ENCODE data around the gene MCU.
A peak's percentile ranks its signal among the peaks of the same experiment; 100 is the strongest.

Gene MCU

DNA sequence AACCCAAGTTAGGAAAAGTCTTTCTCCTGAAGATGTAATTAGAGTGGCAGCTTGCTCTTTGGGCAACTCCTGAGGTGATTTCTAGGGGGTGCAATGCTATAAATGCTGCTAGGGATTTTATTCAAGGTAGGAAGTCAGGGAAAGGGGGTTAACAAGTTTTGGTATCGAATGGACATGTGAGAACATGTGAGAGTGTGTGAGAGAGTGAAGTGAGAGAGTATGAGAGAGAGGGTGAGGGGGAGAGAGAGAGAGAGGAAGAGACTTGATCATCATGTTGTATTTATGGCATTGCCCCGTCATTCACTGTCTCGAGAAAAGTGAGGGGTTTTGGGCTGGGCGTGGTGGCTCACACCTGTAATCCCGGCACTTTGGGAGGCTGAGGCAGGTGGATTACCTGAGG is 50.9 kb downstream of the MCU start:
- Mint-ChIP-seq H3K27me3 (ENCODE audit: low read depth) (no peaks in the 10 kb centered on the region), H3K27ac (no peak overlapping the region), H3K4me1 (peaks cover 47% of the 10 kb centered on the region), H3K4me3 (no peak overlapping the region), H3K36me3 (ENCODE audit: low read depth) (no peaks in the 10 kb centered on the region), H3K9me3 (no peaks in the 10 kb centered on the region)
- TF ChIP-seq CTCF (IDR thresholded peaks at IDR 0.05; ENCODE audit: unreplicated experiment in 3 of 3), result no peak

DNA sequence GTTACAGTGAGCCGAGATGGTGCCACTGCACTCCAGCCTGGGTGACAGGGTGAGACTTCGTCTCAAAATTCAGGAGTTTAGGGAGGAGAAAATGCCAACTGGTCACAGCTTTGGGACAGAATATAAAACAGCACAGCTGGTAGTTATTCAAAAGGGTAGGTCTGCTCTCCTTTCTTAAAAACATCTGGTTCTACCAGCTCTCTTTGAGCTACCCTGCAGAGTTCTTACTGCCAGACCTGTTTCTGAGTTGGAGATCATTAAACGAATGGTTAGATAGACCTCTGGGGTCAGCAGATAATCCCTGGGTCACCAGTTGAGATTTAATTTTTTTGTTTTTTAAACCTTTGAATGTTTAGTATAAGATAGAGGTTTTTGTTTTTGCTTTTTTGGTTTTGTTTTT is 52.6 kb downstream of the MCU start:
- H3K9me3 Mint-ChIP-seq, result no peaks in the 10 kb centered on the region
- H3K4me1 Mint-ChIP-seq, result peaks cover 34% of the 10 kb centered on the region
- H3K27me3 Mint-ChIP-seq (ENCODE audit: low read depth), result no peaks in the 10 kb centered on the region
- peak overlapping the region in 1 of 3 experiments; percentile 45 for H3K27ac Mint-ChIP-seq
- peaks cover 4% of the 10 kb centered on the region for H3K36me3 Mint-ChIP-seq (ENCODE audit: low read depth)
- no peak overlapping the region for H3K4me3 Mint-ChIP-seq
- no peak for TF ChIP-seq CTCF (IDR thresholded peaks at IDR 0.05; ENCODE audit: unreplicated experiment in 3 of 3)

- H3K9me3 Mint-ChIP-seq, result no peaks in the 10 kb centered on the region
- H3K4me3 Mint-ChIP-seq, result no peak overlapping the region
- no peak for TF ChIP-seq CTCF (IDR thresholded peaks at IDR 0.05; ENCODE audit: unreplicated experiment in 3 of 3)
- H3K27me3 Mint-ChIP-seq (ENCODE audit: low read depth), result no peaks in the 10 kb centered on the region
- H3K27ac Mint-ChIP-seq, result peak overlapping the region; percentile 47 to 78 (median 73)
- peaks cover 28% of the 10 kb centered on the region for H3K4me1 Mint-ChIP-seq
- peaks cover 4% of the 10 kb centered on the region for H3K36me3 Mint-ChIP-seq (ENCODE audit: low read depth)
Measured at GRCh38 chr10:72746426-72747363, 54.8 kb downstream of the MCU start.

- TF ChIP-seq CTCF (IDR thresholded peaks at IDR 0.05; ENCODE audit: unreplicated experiment in 3 of 3), result no peak
- peaks cover 4% of the 10 kb centered on the region for H3K36me3 Mint-ChIP-seq (ENCODE audit: low read depth)
- peaks cover 28% of the 10 kb centered on the region for H3K4me1 Mint-ChIP-seq
- no peak overlapping the region for H3K4me3 Mint-ChIP-seq
- no peaks in the 10 kb centered on the region for H3K9me3 Mint-ChIP-seq
- no peaks in the 10 kb centered on the region for H3K27me3 Mint-ChIP-seq (ENCODE audit: low read depth)
- H3K27ac Mint-ChIP-seq, result peak overlapping the region in 1 of 3 experiments; percentile 47
Measured at GRCh38 chr10:72747521-72747920, 55.6 kb downstream of the MCU start.

- Mint-ChIP-seq H3K9me3 (no peaks in the 10 kb centered on the region), H3K27me3 (ENCODE audit: low read depth) (peaks cover under 1% of the 10 kb centered on the region), H3K4me1 (peaks cover 18% of the 10 kb centered on the region), H3K4me3 (no peak overlapping the region), H3K27ac (no peak overlapping the region), H3K36me3 (ENCODE audit: low read depth) (no peaks in the 10 kb centered on the region)
- no peak for TF ChIP-seq CTCF (IDR thresholded peaks at IDR 0.05; ENCODE audit: unreplicated experiment in 3 of 3)
Measured at GRCh38 chr10:72753760-72754231, 61.9 kb downstream of the MCU start.

Data from nephron (organoid).